HG03097 (cell line): ENCODE results near the gene SLFN11.
"Not testable (repeated sequence)": the region's sequence is repeated elsewhere in the genome, so short reads cannot be mapped to it uniquely, and the experiment has no call there.

ENCODE experiments used
- ATAC-seq: cut with Tn5 transposase; IDR thresholded peaks from one replicate; pipeline ENCODE4 v1.9.1; 2021; ENCODE audit not compliant: unreplicated experiment, low FRiP score

The SLFN11 gene

DNA sequence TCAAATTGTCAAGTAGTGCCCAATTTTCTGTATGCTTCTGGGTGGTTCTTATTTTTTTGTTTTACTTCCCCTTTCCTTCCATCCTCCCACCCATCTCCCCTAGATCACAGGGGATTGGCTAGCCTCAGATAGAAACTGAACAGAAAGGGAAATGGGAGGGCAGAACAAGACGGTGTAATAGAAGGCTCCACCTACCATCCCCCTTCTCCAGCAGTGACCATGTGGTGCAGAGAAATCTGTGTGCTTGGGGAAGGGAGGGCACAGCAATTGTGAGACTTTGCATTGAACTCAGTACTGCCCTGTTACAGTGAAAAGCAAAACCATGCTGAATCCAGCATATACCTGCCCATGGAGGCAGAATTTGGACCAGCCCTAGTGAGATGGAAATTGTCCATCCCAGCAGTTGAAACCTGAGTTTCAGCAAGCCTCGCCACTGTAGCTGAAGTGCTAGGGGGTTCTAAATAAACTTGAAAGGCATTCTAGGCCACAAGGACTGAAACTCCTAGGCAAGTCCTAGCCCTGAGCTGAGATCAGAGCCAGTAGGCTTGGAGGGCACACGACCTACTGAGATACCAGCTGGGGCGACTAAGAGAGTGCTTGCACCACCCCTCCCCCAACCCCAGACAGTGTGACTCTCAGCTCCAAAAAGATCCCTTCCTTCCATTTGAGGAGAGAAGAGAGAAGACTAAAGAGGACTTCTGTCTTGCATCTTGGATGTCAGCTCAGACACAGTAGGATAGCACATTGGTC, 5.2 kb downstream of the SLFN11 start:
- ATAC-seq: peak; percentile 87

GRCh38 chr17:35361027-35361426, 12.4 kb downstream of the SLFN11 start:
- no peak for ATAC-seq

GRCh38 chr17:35359398-35359797, 14.0 kb downstream of the SLFN11 start:
- no peak for ATAC-seq

DNA sequence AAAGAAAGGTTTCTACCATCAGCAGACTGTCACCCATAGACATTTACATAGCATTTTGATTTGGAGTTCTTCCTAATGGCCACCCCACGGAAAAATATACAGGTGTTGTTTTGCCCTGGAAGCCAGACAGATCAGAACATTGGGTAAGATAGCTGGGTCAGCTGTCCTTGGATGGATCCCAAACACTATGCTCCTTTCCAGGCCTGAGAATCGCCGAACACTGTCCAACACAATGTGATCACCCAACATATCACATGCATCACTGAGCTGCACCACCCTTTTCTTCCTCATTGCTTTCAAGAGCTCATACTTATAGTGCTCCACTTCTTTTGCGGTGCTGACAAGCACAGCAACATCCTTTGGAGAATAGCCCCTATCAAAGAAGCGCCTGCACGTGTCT, 21.1 kb downstream of the SLFN11 start:
- no peak for ATAC-seq

GRCh38 chr17:35350493-35350892, 22.9 kb downstream of the SLFN11 start:
- ATAC-seq: no peak

DNA sequence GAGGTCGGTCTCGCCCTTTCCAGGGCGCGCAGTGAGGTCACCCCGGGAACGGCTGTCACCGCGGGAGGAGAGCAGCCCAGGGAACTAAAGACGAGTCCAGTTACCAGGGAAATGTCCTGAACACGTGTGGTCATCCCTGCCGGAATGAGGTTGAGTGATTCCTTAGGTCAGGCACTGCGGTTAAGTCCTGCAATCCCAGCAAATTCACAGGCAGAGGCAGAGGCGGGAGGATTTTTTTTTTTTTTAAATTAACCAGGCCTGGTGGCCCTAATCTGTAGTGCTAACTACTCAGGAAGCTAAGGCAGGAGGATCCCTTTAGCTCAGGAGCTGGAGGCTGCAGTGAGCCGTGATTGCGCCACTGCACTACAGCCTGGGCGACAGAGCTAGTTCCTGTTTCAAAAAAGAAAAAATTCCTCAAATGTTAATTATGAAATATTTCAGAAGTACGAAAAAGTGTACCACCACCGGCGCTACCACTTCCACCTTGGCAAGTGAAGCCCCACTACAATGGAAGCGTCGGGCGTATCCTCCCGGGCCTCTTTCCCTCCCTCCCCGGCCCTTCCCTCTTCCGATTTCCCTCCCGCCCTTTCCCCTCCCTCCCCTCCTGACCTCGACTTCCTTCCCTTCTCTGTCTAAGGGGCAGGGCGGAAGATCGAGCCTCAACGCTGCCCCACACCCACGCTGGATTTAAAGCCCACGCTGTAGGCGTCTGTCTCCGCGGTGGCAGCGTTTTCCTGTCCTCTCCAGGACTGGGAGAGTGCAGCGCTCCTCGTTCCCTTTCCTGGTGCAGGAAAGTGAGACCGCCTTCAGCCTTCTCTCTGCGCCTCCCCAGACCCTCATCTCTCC, 27.3 kb downstream of the SLFN11 start:
- no peak for ATAC-seq

DNA sequence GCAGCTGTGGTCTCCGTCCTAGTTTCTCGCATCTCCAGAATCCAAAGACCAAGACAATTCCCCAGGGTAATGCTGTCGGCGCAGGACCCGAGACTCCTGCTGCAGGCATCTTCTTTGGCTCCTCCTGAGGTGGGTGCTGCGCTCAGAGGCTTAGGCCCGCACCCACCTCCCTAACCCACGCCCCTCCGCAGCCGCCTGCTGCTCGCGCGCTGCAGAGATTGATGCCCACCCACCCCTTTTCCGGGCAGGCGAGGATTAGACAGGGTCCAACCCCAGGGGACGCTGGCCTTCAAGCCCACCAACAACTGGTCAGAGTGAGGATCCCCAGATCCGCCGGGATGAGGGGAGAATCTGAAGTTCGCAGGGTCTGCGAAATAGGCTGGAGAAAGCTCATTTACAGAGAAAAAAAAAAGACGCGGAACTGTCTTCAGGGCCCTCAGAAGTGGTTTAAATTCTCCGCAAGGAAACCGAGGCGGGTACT, 27.9 kb downstream of the SLFN11 start:
- no peak for ATAC-seq

- ATAC-seq: no peak
Measured at GRCh38 chr17:35344262-35344661, 29.2 kb downstream of the SLFN11 start.

DNA sequence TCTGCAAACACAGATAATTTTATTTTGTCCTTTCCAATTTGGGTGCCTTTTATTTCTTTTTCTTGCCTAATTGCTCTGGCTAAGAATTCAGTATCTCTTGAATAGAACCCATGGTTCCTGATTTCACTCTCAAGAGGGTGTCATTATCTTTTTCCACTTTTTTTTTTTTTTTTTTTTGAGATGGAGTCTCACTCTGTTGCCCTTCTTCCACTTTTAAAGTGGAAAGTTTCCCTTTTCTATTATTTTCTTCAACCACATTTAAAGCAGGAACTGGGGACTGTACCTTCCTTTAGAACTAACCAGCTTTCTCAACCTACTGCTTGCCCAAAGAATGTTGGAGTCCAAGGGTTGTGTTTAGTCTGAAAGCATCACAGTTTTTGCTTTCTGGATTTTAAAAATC, 31.1 kb downstream of the SLFN11 start:
- ATAC-seq: no peak

- ATAC-seq: no peak
Measured at GRCh38 chr17:35341411-35341992, 31.9 kb downstream of the SLFN11 start.

DNA sequence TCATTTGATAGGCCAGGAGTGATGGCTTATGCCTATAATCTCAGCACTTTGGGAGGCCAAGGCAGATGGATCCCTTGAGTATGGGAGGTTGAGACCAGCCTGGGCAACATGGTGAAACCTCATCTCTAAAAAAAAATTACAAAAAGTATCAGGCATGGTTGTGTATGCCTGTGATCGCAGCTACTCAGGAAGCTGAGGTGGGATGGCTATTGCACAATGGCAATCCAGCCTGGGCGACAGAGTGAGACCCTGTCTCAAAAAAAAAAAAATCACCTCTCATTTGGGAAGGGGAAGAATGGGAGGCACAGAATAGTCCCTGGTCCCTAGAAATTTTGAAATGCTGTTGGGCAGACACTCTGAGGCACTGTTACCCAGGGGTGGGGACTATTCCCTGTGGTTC, 35.2 kb downstream of the SLFN11 start:
- ATAC-seq: no peak

- ATAC-seq: no peak
Measured at GRCh38 chr17:35337364-35337763, 36.1 kb downstream of the SLFN11 start.

DNA sequence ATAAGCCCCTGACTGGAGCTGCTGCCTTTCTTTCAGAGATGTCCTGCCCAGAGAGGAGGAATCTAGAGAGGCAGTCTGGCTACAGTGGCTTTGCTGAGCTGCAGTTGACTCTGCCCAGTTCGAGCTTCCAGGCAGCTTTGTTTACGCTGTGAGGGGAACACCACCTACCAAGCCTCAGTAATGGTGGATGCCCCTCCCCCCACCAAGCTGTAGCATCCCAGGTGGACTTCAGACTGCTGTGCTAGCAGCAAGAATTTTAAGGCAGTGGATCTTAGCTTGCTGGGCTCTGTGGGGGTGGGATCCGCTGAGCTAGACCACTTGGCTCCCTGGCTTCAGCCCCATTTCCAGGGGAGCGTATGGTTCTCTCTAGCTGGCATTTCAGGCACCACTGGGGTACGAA, 39.8 kb downstream of the SLFN11 start:
- ATAC-seq: not testable (repeated sequence)

DNA sequence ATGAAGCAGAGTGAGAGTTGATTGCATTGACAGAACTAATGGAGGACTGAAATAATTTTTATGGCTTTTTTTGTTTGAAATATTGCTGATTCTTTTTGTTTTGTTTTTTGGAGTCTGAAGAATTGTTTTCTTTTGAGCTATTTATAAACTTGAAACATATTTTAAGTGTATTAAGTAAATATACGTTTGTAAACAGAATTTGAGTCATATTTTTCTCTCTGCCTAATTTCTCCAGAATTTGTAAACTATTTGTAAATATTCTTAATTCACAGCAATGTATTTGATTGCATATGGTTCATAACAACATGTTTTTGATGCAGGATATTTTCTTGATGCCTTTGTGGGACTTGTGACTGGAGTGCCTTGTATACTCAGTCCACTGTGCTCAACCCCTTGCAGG, 50.7 kb downstream of the SLFN11 start:
- ATAC-seq: no peak

DNA sequence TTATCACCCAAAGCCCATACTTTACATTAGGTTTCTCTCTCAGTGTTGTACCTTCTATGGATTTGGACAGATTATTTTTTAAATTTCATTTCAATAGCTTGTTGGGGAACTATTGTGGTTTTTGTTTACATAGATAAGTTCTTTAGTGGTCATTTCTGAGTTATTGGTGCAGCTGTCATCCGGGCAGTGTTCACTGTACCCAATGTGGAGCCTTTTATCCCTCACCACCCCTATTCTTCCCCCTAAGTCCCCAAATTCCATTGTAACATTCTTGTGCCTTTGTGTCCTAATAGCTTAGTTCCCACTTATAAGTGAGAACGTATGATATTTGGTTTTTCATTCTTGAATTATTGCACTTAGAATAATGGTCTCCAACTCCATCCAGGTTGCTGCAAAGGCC, 57.5 kb downstream of the SLFN11 start:
- no peak for ATAC-seq

DNA sequence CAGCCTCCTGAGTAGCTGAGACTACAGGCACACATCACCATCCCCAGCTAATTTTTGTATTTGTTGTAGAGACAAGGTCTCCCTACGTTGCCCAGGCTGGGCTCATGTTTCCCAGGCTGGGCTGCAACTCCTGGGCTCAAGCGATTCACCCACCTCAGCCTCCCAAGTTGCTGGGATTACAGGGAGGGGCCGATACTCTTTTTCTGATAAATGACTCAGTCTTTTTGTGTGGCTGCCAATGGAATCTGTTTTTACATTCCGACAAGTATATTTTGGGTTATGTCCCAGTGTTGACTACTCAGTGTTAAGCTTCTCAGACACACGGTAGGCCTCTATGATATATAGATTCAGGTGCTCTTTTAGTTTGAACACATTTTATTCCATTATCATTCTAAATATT, 58.1 kb downstream of the SLFN11 start:
- ATAC-seq: no peak

GRCh38 chr17:35314415-35315216, 58.8 kb downstream of the SLFN11 start:
- no peak for ATAC-seq

DNA sequence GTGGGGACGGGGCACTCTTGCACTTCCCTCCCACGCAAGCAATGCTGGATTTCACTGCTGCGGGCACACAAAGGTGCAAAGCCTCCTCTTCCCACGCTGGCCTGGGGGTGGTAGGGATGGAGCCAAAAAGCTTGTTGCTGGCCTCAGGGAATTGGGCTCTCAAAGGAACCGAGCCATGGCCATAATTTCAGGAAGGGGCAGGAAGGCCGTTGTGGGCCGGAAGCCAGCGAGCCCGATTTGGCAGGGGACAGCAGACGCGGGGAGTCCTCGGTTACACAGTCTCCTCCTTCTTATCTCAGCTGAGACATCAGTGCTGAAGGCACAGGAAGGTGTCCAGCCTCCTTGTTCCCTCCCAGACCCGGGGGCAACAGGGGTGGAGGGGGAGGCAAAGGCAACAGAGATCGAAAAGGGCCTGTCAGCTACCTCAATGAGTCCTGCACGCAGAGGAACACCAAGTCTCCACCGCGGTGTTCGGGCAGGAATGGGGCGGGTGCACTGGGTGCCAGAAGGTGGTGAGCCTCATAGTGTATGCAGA, 59.5 kb downstream of the SLFN11 start:
- no peak for ATAC-seq

GRCh38 chr17:35312790-35313711, 60.4 kb downstream of the SLFN11 start:
- ATAC-seq: peak; percentile 63
